ENCODE measurements around the gene AP1G1.
"Not testable (repeated sequence)": the region's sequence is repeated elsewhere in the genome, so short reads cannot be mapped to it uniquely, and the experiment has no call there.

AP1G1 gene

DNA sequence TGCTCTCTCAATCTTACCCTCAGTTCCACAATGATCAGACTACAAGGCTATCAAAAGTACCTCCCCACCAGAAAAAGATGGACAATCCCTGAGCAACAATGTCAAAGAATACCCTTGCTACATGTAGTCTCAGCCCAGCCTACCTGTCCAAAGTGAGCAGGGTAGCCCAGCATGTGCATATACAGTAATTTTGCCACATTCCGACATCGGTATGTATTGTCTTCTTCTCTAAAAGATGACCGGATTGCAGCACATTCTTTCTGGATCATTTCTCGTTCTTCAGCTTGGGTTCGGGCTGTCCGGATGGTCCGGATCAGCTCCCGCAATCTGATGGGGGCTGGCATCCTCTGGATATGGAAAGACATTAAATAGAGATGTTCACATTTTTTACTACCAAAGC, 19.5 kb downstream of the AP1G1 start:
- H3K27ac Mint-ChIP-seq: no peak overlapping the region
- H3K27me3 Mint-ChIP-seq (ENCODE audit: low read depth): no peaks in the 10 kb centered on the region
- H3K4me1 Mint-ChIP-seq (ENCODE audit: low read depth): peaks cover 30% of the 10 kb centered on the region
- H3K36me3 Mint-ChIP-seq (ENCODE audit: low read depth): peaks cover 23% of the 10 kb centered on the region
- no peak overlapping the region for H3K4me3 Mint-ChIP-seq
- no peaks in the 10 kb centered on the region for H3K9me3 Mint-ChIP-seq

- H3K27ac Mint-ChIP-seq: no peak overlapping the region
Observed at GRCh38 chr16:71788578-71788977, 20.1 kb downstream of the AP1G1 start.

DNA sequence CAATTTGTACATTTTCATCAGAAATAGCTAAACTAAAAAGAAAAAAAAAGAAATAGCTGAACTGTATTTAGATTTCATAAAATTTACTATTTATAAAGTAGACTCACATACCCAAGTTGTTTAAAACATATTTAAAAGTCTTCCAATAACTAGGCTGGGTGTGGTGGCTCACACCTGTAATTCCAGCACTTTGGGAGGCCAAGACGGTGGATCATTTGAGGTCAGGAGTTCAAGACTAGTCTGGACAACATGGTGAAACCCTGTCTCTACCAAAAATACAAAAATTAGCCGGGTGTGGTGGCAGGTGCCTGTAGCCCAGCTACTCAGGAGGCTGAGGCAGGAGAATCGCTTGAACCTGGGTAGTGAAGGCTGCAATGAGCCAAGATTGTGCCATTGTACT, 23.5 kb downstream of the AP1G1 start:
- not testable (repeated sequence) for H3K9me3 Mint-ChIP-seq; H3K27me3 Mint-ChIP-seq (ENCODE audit: low read depth); H3K27ac Mint-ChIP-seq; H3K4me3 Mint-ChIP-seq
- H3K36me3 Mint-ChIP-seq (ENCODE audit: low read depth): peaks cover 25% of the 10 kb centered on the region
- H3K4me1 Mint-ChIP-seq (ENCODE audit: low read depth): peaks cover 11% of the 10 kb centered on the region

More at GRCh38 chr16:71788578-71788977, 20.1 kb downstream of the AP1G1 start:
- H3K27me3 Mint-ChIP-seq (ENCODE audit: low read depth): no peaks in the 10 kb centered on the region
- H3K9me3 Mint-ChIP-seq: no peaks in the 10 kb centered on the region
- H3K4me3 Mint-ChIP-seq: no peak overlapping the region
- H3K36me3 Mint-ChIP-seq (ENCODE audit: low read depth): peaks cover 24% of the 10 kb centered on the region
- H3K4me1 Mint-ChIP-seq (ENCODE audit: low read depth): peaks cover 27% of the 10 kb centered on the region

GRCh38 chr16:71784093-71784492, 24.5 kb downstream of the AP1G1 start:
- Mint-ChIP-seq H3K27me3 (ENCODE audit: low read depth) (no peaks in the 10 kb centered on the region), H3K4me1 (ENCODE audit: low read depth) (peaks cover 11% of the 10 kb centered on the region), H3K4me3 (no peak overlapping the region), H3K9me3 (no peaks in the 10 kb centered on the region), H3K27ac (no peak overlapping the region), H3K36me3 (ENCODE audit: low read depth) (peaks cover 22% of the 10 kb centered on the region)

GRCh38 chr16:71781741-71782140, 26.9 kb downstream of the AP1G1 start:
- Mint-ChIP-seq H3K4me1 (ENCODE audit: low read depth) (peaks cover 17% of the 10 kb centered on the region), H3K9me3 (no peaks in the 10 kb centered on the region), H3K36me3 (ENCODE audit: low read depth) (peaks cover 19% of the 10 kb centered on the region), H3K27ac (no peak overlapping the region), H3K27me3 (ENCODE audit: low read depth) (no peaks in the 10 kb centered on the region), H3K4me3 (no peak overlapping the region)

DNA sequence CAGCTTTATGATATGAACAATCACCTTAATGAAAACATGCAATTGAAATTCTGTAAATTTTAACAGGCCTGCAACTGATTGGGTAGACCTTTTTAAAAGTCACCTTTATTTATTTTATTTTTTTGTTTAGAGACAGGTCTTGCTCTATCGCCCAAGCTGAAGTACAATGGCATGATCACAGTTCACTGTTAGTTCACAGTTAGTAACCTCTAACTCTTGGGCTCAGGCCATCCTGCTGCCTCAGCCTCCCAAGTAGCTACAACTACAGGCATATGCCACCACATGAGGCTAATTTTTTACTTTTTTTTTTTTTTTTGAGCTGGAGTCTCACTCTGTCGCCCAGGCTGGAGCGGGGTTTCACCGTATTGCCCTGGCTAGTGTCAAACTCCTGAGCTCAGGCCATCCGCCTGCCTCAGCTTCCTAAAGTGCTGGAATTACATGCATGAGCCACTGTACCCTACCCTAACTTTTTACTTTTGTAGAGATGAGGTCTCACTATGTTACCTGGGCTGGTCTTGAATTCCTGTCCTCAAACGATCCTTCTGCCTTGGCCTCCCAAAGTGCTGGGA, 28.0 kb downstream of the AP1G1 start:
- Mint-ChIP-seq H3K9me3 (no peaks in the 10 kb centered on the region), H3K4me3 (no peak overlapping the region), H3K4me1 (ENCODE audit: low read depth) (peaks cover 28% of the 10 kb centered on the region), H3K27ac (no peak overlapping the region), H3K27me3 (ENCODE audit: low read depth) (no peaks in the 10 kb centered on the region), H3K36me3 (ENCODE audit: low read depth) (peaks cover 19% of the 10 kb centered on the region)

DNA sequence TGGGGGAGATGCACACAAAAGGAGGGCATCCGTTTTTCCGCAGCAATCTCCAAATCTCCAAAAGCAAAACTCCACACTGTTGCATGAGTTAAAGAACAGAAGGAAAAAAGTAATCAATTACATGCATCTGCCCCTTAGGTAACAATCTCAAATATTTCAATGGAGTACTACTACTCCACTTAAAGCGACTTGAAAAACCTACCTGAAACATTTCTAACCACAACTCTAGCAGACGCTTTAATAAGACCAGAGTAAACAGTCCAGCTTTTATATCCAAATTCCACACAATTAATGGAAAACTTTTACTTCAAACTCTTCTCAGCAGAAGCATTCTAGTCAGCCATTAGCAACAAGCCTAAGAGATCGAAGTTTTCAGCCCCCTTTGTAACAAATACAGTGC, 29.9 kb downstream of the AP1G1 start:
- H3K4me3 Mint-ChIP-seq: no peak overlapping the region

DNA sequence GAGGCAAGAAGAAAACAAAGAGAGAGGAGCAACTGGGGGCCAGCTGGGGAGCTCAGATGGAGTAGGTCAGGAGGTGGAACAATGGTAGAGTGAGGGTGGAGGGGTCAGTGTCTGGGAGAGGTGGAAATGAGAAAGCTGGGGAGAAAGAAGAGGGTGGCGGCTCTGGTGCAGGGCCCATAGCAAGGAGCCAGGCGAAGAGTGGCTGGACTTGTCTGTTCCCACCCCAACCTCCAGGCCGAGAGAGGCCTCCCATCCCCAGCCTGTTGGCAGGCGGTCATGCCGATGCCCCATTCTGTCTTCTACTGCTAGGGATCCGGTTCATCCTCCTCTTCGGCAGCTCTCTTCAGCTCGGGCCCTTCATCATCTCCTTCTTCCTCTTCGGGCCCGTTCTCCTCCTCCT, 31.3 kb downstream of the AP1G1 start:
- Mint-ChIP-seq H3K27ac (no peak overlapping the region), H3K9me3 (no peaks in the 10 kb centered on the region), H3K27me3 (ENCODE audit: low read depth) (no peaks in the 10 kb centered on the region), H3K4me3 (no peak overlapping the region), H3K4me1 (ENCODE audit: low read depth) (peaks cover 26% of the 10 kb centered on the region), H3K36me3 (ENCODE audit: low read depth) (peaks cover 27% of the 10 kb centered on the region)

More for the DNA sequence above, 29.9 kb downstream of the AP1G1 start:
- Mint-ChIP-seq H3K36me3 (ENCODE audit: low read depth) (peaks cover 22% of the 10 kb centered on the region), H3K27ac (peak overlapping the region; percentile 34), H3K9me3 (no peaks in the 10 kb centered on the region), H3K27me3 (ENCODE audit: low read depth) (no peaks in the 10 kb centered on the region), H3K4me1 (ENCODE audit: low read depth) (peaks cover 26% of the 10 kb centered on the region)

DNA sequence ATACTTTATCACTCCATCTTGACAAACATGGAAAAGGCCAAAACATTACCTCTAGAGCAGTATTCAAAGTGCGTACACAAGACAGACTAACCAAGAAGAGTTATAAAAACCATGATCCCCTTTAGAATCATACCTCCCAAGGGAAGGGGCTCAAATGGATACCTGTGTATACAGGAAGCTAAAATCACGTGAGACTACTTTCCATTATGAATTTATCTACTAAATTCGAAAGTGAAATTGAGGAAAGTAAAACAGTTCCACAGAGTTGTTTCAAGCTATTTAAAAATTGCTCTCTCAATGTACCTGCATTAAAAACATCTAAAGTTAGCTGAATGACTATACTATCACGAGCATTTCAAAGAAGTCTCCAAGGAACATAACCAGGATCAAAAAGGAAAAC, 32.7 kb downstream of the AP1G1 start:
- peaks cover 19% of the 10 kb centered on the region for H3K4me1 Mint-ChIP-seq (ENCODE audit: low read depth)
- H3K4me3 Mint-ChIP-seq: no peak overlapping the region
- peaks cover 24% of the 10 kb centered on the region for H3K36me3 Mint-ChIP-seq (ENCODE audit: low read depth)

DNA sequence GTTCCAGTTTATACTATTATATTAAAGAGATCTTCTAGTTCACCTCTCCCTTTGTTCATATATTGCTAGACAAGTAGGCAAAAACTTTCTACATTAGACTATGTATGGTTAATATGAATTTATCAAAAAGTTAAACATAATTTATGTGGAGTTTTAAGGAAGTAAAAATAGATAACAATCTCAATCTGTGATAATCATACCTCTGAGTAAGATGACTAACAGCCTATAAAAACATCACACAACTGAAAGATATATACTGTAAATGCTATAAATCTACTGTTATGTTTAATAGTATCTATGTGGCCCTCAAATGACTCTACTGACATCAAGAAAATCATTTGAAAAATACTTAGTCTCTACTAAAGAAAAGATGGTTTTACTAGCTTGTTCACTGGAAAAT, 37.1 kb downstream of the AP1G1 start:
- H3K27ac Mint-ChIP-seq: no peak overlapping the region
- H3K4me3 Mint-ChIP-seq: no peak overlapping the region
- no peaks in the 10 kb centered on the region for H3K27me3 Mint-ChIP-seq (ENCODE audit: low read depth)
- H3K4me1 Mint-ChIP-seq (ENCODE audit: low read depth): peaks cover 15% of the 10 kb centered on the region
- peaks cover 28% of the 10 kb centered on the region for H3K36me3 Mint-ChIP-seq (ENCODE audit: low read depth)
- H3K9me3 Mint-ChIP-seq: no peaks in the 10 kb centered on the region

More for the DNA sequence above, 32.7 kb downstream of the AP1G1 start:
- Mint-ChIP-seq H3K27me3 (ENCODE audit: low read depth) (no peaks in the 10 kb centered on the region), H3K27ac (no peak overlapping the region), H3K9me3 (no peaks in the 10 kb centered on the region)

GRCh38 chr16:71769222-71769621, 39.4 kb downstream of the AP1G1 start:
- Mint-ChIP-seq H3K4me3 (no peak overlapping the region), H3K27me3 (ENCODE audit: low read depth) (no peaks in the 10 kb centered on the region), H3K9me3 (no peaks in the 10 kb centered on the region), H3K4me1 (ENCODE audit: low read depth) (peaks cover 8% of the 10 kb centered on the region), H3K36me3 (ENCODE audit: low read depth) (peaks cover 26% of the 10 kb centered on the region), H3K27ac (no peak overlapping the region)

DNA sequence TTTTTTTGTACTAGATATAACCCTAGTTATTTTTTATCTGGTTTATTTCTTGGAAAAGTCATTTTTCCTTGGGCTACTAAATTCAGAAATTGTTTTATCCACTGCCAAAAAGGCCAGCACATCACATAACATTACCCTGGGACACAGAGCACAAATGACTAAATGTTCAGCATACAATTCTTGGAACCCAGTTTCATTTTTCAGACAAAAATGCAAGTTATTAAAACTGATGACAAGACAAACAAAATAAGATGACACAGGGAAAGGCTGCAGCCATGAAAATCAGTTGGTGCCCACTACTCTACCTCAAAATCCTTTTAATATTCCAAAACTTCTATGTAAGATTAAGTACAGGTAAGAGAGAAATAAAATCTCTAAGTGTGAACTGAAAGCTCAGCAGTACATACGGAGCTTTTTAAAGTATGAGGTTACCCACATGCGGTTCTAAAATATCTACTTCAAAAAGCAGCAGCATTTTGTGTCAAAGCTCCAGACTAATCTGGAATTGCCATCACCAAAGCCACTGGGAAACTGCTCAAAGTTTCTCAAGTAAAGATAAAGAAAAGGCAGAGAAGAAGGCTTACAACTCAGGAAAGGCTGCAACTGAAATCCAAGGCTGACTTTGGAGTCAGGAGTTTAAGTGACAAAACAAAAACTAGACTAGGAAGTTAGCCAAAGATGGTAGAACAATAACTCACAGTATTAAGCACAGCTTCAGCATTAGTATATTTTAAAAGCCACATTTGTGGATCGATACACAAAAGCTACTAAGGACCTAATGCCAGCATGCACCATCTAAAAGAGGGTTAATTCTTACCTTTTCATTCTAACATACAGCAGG, 41.4 kb downstream of the AP1G1 start:
- H3K27ac Mint-ChIP-seq: no peak overlapping the region
- peaks cover 34% of the 10 kb centered on the region for H3K36me3 Mint-ChIP-seq (ENCODE audit: low read depth)
- no peaks in the 10 kb centered on the region for H3K9me3 Mint-ChIP-seq
- no peak overlapping the region for H3K4me3 Mint-ChIP-seq
- H3K27me3 Mint-ChIP-seq (ENCODE audit: low read depth): no peaks in the 10 kb centered on the region
- H3K4me1 Mint-ChIP-seq (ENCODE audit: low read depth): peaks cover 8% of the 10 kb centered on the region

GRCh38 chr16:71762186-71762585, 46.4 kb downstream of the AP1G1 start:
- Mint-ChIP-seq H3K9me3 (no peaks in the 10 kb centered on the region), H3K36me3 (ENCODE audit: low read depth) (peaks cover 33% of the 10 kb centered on the region), H3K27me3 (ENCODE audit: low read depth) (no peaks in the 10 kb centered on the region), H3K4me1 (ENCODE audit: low read depth) (peaks cover 6% of the 10 kb centered on the region), H3K27ac (no peak overlapping the region), H3K4me3 (no peak overlapping the region)

DNA sequence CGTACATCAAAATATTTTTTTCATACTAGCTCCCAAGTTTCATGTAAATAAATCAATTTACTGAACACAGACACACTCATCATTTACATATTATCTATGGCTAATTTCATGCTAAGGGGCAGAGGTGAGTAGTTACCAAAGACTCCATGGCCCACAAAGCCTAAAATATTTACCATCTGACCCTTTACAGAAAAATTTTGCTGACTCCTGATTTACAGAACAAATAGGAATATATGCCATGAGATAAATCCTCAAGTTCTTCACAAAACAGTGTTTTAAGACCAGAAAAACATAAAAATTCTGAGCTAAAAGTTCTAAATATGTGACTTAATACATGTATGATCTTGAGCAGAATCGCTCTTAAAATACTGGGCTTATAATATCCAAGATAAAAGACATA, 47.5 kb downstream of the AP1G1 start:
- Mint-ChIP-seq H3K36me3 (ENCODE audit: low read depth) (peaks cover 37% of the 10 kb centered on the region), H3K4me3 (no peak overlapping the region), H3K27me3 (ENCODE audit: low read depth) (no peaks in the 10 kb centered on the region), H3K27ac (no peak overlapping the region), H3K9me3 (no peaks in the 10 kb centered on the region), H3K4me1 (ENCODE audit: low read depth) (no peaks in the 10 kb centered on the region)

- Mint-ChIP-seq H3K27ac (no peak overlapping the region), H3K36me3 (ENCODE audit: low read depth) (peaks cover 45% of the 10 kb centered on the region), H3K27me3 (ENCODE audit: low read depth) (no peaks in the 10 kb centered on the region), H3K4me1 (ENCODE audit: low read depth) (peaks cover 3% of the 10 kb centered on the region), H3K9me3 (no peaks in the 10 kb centered on the region), H3K4me3 (no peak overlapping the region)
Observed at GRCh38 chr16:71758293-71758760, 50.3 kb downstream of the AP1G1 start.
